NT2/D1 (cell line): Measurements from ENCODE around the gene HACD4.

ENCODE experiments used
- SUZ12 ChIP-seq: IDR thresholded peaks from 2 replicates; pipeline ENCODE4 v1.6.1; 2011; ENCODE audit not compliant: insufficient read length, insufficient read depth; ENCODE audit errors: extremely low read depth
- YY1 ChIP-seq: IDR thresholded peaks from 2 replicates; pipeline ENCODE4 v1.6.1; 2011; ENCODE audit not compliant: insufficient read length, insufficient read depth
- ZNF274 ChIP-seq: IDR thresholded peaks from 2 replicates; pipeline ENCODE4 v1.6.1; 2011; ENCODE audit warnings: mild to moderate bottlenecking, low read depth, low read length

GRCh38 chr9:21018177-21018576, 13.3 kb downstream of the HACD4 start:
- TF ChIP-seq ZNF274 (no peak), YY1 (no peak), SUZ12 (no peak)
